ENCODE results near the gene SDC1. TPM values are rescaled to one million over a fixed set of nuclear protein-coding genes. Genes with fewer than 3 reads are reported as not detected.

SDC1 gene
- polyA plus RNA-seq, 5 donors, result 75.8 to 176 (median 115) TPM

GRCh38 chr2:20173064-20173463 lies 51.9 kb downstream of the SDC1 start:
- no peak for DNase-seq

- no peak for DNase-seq
These were observed 52.5 kb downstream of the SDC1 start for GRCh38 chr2:20172273-20173055.

- no peak for DNase-seq
These were observed 53.4 kb downstream of the SDC1 start for GRCh38 chr2:20171445-20171977.

GRCh38 chr2:20170704-20171250 lies 54.2 kb downstream of the SDC1 start:
- DNase-seq, result no peak

- no peak for DNase-seq
These were observed 54.9 kb downstream of the SDC1 start for GRCh38 chr2:20169796-20170703.

GRCh38 chr2:20168727-20169696 lies 55.9 kb downstream of the SDC1 start:
- no peak for DNase-seq

- DNase-seq, result no peak
These were observed 56.7 kb downstream of the SDC1 start for GRCh38 chr2:20168048-20168726.

GRCh38 chr2:20167356-20167755 lies 57.6 kb downstream of the SDC1 start:
- no peak for DNase-seq

- no peak for DNase-seq
These were observed 59.0 kb downstream of the SDC1 start for GRCh38 chr2:20165677-20166509.

- no peak for DNase-seq
These were observed 60.0 kb downstream of the SDC1 start for GRCh38 chr2:20164734-20165478.

- DNase-seq, result no peak
These were observed 60.7 kb downstream of the SDC1 start for GRCh38 chr2:20164061-20164733.

GRCh38 chr2:20159411-20160070 lies 65.4 kb downstream of the SDC1 start:
- no peak for DNase-seq

- DNase-seq, result no peak
These were observed 67.6 kb downstream of the SDC1 start for GRCh38 chr2:20157193-20157891.

GRCh38 chr2:20156836-20157192 lies 68.1 kb downstream of the SDC1 start:
- DNase-seq, result no peak

- no peak for DNase-seq
These were observed 68.7 kb downstream of the SDC1 start for GRCh38 chr2:20156076-20156759.

- DNase-seq, result no peak
These were observed 71.6 kb downstream of the SDC1 start for GRCh38 chr2:20153131-20153851.

Data from right lung (tissue), 5 donors.